ENCODE results near the gene PEAK1.
"Not testable (repeated sequence)": the region's sequence is repeated elsewhere in the genome, so short reads cannot be mapped to it uniquely, and the experiment has no call there.

The PEAK1 gene

DNA sequence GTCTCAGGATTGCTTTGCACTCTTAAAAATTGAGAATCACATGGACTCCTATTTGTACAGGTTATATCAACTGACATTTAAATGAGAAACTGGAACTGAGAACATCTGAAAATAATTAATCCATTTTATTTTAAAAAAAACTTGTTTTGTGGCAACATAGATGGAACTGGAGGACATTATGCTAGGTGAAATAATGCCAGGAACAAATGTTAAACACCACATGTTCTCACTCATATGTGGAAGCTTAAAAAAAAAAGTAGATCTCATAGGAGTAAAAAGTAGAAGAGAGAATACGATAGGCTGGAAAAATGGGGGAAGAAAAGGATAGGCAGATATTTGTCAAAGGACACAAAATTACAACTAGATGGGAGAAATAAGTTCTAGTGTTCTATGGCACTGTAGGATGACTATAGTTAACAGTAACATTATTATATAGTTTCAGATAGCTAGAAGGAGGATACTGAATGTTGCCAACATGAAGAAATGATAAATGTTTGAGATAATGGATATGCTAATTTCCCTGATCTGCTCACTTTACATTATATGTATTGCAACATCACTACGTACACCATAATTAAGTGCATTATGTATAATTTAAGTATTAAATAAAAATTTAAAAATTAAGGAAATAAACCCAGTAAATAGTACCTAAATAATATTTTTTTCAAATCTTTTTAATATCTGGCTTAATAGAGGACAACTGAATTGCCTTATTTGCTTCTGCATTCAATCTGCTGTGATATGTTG lies 248.5 kb downstream of the PEAK1 start:
- no peak for DNase-seq (ENCODE audit: low read depth)

DNA sequence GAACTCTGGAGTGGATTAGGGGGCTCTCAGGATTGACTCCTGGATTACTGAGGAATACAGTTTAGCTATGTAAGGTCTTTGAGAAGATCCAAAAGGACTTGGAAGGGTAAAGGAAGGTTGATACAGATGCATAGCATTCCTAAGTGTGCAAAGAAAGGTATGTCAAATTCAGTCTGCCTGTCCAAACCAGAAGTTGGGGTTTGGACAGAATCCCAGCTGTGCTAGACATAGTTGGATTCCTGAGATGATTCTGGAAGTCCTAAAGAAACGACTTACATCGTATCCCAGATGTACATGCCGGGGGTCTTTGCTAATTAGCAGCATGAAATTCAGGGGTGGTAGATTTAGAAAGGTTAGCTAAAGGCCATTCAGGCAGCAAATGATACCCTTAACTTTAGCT lies 251.3 kb downstream of the PEAK1 start:
- DNase-seq (ENCODE audit: low read depth), result no peak

DNA sequence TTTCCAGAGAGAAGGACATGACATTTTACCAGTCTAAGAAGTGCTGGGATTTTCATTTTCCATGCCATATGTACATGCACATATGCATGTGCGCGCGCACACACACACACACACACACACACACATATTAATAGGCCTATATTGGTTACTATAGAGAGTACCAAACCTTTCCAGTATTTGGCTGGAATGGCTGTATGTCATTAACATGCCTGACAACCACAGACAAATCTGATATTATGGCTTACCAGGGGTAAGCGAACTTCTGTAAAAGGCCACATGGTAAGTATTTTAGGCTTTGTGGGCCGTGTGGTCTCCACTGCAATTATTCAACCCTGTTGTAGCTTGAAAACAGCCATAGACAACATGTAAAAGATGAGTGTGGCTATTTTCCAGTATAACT lies 251.8 kb downstream of the PEAK1 start:
- DNase-seq (ENCODE audit: low read depth), result no peak

DNA sequence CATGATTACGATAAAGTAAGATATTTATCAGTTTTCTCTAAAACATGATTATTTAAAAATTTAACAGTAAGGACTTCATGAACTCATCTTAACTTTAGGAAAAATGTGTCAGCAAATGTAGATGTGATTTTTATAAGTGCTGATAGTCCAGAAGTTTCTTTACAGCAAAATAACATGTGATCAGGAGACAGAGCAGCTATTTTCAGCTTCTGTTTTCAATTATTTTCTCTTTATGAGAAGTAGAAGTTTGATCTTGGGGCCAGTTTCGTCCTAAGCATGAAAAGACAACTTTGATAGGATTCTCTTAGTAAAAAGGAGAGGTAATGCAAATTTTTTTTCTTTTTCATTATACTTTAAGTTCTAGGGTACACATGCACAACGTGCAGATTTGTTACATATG lies 252.5 kb downstream of the PEAK1 start:
- no peak for DNase-seq (ENCODE audit: low read depth)

DNA sequence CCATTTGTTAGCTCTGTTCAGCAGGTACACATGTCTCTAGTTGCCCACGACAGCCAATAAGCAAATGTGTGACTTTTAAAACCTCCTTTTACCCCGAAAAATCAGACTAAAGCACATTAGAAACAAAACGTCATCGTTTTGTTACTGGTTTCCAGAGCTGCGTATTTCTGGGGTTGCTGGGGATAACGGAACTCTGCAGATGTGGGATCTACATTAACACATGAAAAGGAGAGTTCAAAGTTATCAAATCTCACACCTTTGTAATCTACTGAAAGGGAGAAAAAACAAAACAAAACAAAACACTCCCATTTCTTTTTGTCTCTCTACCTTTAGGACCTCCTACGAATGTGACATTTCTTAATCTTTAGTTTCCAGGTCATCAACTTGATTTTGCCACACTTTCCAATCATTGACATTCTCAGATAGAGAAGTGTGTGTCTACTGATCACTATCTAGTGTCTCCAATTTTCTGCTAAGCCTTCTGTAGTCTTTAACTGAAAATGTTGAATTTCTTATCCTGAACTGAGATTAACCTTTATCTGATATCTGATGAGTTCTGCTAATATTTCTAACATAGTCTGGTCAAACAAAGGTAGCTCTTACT lies 256.0 kb downstream of the PEAK1 start:
- no peak for DNase-seq (ENCODE audit: low read depth)

DNA sequence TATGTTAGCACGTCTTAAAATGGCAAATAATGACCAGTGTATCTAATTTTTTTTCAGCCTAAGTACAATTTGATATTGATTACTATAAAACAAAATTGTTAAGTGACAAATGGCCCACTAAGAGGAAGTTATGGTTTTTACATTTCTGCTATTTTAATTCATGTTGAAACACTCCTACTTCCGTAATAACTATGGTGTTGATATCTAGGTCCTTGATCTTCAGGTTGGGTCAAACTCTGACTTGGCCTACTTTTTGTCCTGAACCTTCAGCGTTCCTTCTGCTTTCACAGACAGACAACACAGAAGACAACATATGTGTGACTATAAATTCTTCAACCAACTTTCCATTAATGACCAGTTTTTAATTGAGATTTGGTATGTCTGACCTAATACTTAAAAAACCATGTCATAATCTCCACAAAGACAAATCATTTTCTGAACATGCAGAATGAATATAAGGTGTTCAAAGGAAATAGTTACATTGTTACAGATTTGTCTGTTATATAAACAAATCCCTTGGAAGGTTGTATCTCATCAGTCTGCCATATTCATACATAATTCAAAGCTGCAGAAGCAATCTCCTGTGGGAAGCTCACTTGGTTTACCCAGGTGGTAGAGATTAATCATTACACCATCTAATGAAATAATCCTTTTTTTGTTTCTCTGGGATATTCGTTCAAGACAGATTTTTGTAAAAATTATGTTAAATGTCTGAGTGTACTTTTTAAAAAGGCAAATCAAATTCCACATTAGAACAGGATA lies 256.9 kb downstream of the PEAK1 start:
- DNase-seq (ENCODE audit: low read depth), result no peak

DNA sequence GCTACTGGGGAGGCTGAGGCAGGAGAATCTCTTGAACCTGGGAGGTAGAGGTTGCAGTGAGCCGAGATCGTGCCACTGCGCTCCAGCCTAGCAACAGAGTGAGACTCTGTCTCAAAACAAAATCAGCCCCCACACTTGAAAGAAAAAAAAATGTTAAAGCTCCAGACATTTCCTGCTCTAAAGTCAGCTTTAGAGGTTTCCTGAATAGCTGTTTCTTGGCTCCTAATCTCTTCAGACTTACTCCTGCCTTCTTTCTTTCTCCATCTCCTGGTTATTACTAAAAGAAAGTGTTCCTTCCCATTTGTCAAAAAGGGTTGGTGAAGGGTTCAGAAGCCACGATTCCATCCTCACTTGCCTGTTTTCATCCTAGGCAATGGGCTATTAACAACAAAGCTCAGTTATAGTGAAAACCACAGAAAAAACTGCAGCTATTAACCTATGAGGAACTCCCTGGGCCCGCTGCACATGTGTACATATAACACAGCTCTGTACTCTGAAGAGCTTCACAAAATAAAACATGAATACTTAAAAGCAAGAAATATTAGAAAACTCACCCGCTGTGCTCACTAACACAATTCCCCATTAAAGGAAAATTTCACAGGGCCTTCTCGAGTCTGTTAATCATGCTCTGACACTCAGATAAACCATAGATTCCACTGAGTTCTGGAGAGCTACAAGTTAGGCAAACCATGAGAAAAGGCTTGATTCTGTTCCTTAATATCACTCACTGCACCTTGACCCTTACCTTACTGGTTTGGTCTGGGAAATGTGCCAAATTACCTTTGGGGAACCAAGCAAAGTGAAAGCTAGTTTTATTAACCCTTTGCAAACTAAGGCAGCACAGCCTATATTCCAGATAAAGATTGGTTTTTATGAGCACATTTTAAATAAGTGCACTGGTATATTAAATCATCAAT lies 259.1 kb downstream of the PEAK1 start:
- no peak for DNase-seq (ENCODE audit: low read depth)

DNA sequence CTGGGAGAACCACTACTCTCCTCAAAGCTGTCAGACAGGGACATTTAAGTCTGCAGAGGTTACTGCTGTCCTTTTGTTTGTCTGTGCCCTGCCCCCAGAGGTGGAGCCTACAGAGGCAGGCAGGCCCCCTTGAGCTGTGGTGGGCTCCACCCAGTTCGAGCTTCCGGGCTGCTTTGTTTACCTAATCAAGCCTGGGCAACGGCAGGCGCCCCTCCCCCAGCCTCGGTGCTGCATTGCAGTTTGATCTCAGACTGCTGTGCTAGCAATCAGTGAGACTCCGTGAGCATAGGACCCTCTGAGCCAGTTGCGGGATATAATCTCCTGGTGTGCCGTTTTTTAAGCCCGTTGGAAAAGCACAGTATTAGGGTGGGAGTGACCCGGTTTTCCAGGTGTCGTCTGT lies 263.9 kb downstream of the PEAK1 start:
- not testable (repeated sequence) for DNase-seq (ENCODE audit: low read depth)

DNA sequence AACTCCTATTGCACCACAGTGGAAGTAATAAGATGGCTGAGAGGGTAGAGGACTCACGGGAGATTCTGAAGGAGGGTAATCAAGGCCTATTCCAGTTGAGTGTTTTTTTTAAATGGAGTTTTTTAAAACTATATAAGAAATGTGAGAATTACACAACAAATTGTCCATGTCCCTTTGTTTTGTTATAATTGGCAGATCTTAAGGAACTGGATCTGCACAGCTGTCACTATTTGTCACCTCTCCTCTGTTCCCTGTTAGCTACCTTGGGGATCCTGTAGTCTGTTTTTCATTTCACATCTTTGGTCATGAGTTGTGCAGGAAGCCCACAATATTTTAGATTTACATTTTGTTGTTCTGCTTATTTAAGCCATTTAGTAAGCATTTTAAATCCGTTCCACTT lies 271.7 kb downstream of the PEAK1 start:
- DNase-seq (ENCODE audit: low read depth), result no peak

DNA sequence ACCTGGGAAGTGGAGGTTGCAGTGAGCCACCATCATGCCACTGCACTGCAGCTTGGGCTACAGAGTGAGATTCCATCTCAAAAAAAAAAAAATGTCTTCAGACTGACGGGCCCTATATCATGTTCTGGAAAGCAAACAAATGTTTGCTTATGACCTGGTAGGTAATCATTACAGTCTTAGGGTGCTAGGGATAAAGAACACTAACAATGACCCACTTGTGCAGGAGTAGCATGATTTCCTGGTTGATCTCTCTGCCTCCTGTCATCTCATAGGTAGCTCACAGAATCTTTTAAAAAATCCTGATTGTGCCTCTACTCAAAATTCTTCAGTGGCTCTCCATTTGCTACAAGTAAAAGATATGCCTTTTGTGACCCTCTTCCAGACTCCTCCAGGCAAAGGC lies 274.5 kb downstream of the PEAK1 start:
- DNase-seq (ENCODE audit: low read depth), result no peak

DNA sequence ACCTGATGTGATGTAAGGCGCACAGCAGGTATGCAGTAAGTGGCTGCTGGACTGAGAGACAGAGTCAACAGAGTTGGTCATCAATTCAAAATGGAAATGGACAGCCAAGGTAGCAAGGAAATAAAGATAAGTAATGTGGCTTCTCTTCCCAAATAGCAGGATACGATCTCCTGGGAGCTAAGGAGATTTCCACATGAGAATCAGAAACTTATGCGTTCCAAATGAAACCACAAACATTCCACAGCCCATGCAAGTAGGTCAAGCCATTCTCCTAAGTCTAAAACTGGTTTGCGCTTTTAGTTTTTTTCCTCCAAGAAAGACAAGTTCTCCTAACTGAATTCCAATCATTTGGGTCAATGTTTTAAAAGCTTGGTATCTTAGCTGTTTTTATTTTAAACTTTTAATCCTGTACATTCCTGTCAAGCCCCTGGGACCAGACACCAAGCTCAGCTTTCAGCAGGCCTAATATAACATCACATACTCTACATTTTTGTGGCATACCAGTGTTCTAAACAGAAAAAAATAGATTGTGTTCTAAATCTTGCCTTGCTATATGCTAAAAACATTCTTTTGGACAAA lies 275.3 kb downstream of the PEAK1 start:
- DNase-seq (ENCODE audit: low read depth), result no peak

DNA sequence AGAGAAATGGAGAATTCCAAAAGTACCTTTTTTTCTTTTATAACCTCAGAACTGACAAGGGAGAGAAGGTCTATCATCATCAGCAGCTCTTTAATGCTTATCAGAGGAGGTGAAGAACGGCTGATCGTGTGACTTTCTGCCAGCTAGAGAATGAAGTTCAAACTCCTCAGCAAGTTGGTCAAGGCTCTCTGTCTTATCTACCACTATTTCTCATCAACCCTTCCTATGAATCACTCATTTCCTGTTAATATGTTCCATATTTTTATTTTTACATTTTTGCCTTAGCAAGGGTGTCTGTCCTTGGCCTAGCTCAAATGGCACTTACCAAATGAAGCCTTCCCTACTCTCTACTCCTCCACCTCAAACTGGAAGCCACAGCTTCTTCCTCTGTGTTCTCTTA lies 275.9 kb downstream of the PEAK1 start:
- no peak for DNase-seq (ENCODE audit: low read depth)

DNA sequence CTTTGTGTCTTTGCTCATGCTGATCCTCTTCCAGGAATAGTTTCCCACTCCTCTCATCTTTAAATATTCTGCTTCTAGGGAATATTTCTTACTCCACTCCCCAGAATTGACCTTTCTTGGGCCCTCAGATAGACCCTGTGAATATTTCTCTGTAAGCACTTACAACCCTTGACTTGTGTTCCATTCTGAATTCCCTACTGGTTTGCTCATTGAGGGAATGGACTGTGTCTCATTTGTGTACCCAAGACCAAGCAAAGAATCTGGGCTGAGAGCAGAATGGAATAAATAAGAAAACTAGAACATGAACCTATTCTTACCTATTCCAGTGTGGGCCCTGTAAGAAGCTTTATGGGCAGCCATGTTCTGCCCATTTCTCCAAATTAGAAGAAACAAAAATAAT lies 276.3 kb downstream of the PEAK1 start:
- DNase-seq (ENCODE audit: low read depth), result no peak

DNA sequence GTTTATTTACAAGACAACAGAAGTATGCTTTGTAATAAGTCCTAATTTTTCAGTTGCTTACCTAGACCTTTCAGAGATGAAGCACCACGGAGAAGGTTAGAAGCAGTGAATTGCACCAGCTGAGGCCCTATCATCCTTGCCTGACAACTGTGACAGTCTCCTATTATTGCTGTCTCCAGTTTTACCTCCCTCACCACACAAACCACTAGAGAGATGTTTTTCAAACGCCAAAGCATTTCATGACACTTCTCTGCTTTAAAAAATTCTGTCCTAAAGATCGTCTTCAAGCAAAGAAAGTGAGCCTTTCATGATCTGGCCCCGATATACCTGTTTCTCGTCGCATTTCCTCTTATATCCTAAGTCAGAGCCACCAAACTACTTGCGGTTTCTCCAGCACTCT lies 276.7 kb downstream of the PEAK1 start:
- DNase-seq (ENCODE audit: low read depth), result no peak

DNA sequence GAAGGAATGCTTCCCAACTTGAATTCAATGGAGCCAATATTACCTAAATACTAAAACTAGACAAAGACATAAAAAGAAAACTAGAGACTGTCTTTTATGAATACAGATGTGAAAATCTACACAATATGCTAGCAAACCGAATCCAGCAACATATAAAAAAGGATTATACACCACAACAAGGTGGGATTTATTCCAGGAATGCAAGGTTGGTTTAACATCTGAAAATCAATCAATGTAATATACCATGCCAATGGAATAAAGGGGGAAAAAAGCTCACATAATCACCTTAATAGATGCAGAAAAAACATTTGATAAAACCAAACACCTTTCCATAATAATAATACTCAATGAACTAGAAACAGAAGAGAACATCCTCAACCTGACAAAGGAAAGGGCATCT lies 279.7 kb downstream of the PEAK1 start:
- DNase-seq (ENCODE audit: low read depth), result no peak

DNA sequence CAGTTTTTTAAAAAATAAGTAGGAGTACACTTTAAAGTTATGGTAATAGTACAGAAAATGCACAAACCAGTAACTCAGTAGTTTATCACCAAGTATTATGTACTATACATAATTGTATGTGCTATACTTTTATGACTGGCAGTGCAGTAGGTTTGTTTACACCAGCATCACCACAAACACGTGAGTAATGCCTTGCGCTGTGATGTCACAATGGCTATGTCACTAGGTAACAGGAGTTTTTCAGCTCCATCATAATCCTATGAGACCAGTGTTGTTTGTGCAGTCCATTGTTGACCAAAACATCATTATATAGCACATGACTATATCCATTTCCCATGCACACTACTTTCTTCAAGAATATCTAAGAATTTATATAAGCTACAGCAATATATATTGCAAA lies 280.6 kb downstream of the PEAK1 start:
- no peak for DNase-seq (ENCODE audit: low read depth)

DNA sequence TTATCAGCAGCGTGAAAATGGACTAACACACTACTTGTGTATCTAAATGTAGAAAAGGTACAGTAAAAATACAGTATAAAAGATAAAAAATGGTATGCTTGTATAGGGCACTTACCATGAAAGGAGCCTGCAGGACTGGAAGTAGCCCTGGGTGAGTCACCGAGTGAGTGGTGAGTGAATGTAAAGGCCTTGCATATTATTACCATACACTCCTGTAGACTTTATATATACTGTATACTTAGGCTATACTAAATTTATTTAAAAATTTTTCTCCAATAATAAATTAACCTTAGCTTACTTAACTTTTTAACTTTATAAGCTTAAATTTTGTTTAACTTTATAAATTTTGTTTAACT lies 281.8 kb downstream of the PEAK1 start:
- no peak for DNase-seq (ENCODE audit: low read depth)

DNA sequence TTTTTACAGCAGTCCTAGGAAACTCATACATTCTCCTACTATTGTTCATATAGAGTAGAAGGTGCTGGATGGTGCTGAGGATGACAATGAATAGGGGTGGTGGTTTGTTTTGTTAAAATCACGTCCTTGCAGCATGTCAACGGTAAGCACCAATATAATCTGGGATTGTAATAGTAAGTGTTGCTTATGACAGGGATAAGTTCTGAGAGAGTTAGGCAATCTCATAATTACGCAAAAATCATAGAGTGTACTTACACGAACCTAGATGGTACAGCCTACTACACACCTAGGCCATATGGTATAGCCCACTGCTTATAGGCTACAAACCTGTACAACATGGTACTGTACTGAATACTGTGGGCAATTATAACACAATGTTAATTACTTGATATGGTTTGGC lies 284.7 kb downstream of the PEAK1 start:
- no peak for DNase-seq (ENCODE audit: low read depth)

DNA sequence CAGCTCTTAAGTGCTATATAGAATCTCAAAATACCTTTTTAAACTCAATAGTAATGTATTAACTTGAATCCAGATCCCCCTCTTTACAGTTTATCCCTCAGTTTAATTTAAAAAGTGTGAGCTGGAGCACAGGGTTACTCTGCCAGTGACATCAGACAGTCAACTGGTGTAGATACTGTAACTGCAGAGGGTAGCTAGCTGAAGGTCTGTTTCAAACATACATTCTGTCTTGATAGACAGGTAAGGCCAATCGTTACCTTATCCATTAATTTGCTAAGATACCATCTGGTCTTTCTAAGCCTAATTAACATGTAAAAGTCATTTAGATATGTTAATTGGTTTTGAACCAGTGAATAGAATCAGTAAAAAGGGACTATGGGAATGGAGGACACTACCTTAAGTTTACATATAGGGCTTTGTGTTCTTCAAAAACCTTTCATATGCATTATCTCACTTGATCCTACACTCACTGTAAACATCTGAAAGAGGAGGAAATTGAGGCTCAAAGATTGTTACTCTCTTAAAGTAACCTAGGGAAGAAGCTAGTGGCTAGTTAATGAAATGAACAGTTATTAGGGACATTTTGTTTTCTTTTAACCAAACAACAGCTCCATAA lies 289.5 kb downstream of the PEAK1 start:
- DNase-seq (ENCODE audit: low read depth), result no peak

DNA sequence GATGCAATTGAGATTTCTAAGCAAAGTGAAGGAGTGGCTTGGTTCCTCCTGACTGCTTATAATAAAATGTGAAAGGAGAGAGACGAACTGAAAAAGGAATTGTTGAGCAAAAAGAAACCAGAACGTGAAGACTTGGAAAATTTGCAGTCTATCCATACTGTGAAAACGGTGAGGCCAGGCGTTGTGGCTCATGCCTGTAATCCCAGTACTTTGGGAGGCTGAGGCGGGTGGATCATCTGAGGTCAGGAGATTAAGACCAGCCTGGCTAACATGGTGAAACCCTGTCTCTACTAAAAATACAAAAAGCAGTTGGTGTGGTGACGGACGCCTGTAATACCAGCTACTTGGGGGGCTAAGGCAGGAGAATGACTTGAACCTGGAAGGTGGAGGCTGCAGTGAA lies 292.3 kb downstream of the PEAK1 start:
- no peak for DNase-seq (ENCODE audit: low read depth)

DNA sequence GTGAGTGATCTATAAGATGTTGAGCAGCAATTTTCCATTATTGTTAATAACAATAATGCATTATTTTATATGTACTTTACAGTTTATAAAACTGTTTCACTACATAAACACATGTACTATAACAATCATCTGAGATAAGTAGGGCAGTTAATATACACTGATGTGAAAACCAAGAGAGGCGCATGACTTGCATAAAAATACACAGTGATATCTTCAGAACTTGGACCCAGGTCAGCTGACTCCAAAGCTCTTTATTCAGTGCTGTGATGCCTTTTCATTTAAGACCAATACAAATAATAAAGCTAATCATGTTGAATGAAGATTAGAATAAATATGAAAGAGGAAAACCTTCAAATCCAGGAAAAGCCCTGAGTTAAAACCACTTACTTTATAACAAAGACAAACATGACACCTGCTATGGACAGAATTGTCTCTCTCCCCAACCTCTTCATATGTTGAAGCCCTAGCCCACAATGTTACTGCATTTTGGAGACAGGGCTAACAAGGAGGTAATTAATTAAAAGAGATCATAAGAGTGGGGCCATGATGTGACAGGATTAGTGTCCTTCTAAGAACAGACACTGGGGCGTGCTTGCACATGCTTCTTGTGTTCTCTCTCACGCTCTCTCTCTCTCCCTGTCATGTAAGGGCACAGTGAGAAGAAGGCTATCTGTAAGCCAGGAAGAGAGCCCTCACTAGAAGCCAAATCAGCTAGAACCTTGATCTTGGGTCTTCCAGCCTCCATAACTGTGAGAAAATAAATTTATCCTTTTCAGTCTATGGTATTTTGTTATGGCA lies 293.2 kb downstream of the PEAK1 start:
- no peak for DNase-seq (ENCODE audit: low read depth)
